ENCODE data around the gene DDX1.
"Not testable (repeated sequence)": the region's sequence is repeated elsewhere in the genome, so short reads cannot be mapped to it uniquely, and the experiment has no call there.

Gene DDX1

DNA sequence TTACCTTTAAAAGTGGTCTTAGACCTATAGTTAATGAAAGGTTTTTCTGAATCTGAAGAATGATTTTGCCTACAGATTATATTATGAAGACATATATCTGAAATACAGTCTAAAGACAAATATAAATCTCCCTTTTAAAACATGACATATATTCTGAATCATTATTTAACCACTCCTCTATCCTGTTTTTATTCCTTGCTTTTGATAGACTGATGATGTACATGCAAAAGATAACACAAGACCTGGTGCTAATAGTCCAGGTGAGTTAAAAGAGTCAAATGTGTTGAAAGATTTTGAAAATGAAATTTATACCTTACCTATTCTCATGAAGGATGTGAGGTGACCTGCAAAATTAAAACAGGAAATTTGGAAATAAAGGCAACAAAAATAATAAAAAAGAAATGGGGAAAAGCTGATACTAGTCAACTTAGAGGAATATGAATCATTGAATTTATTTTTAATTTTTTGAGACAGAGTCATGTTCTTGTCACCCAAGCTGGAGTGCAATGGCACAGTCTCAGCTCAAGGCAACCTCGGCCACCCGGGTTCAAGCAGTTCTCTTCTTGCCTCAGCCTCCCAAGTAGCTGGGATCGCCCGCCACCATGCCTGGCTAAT is 29.3 kb downstream of the DDX1 start:
- Histone ChIP-seq H2BK12ac (ENCODE audit: low read length) (no peak overlapping the region), H3K27ac (ENCODE audit: low read depth, low read length) (no peak overlapping the region), H3K14ac (ENCODE audit: low read length) (no peak overlapping the region), H3K4me2 (ENCODE audit: low read length) (no peak overlapping the region), H3K79me1 (ENCODE audit: low read length) (no peaks in the 10 kb centered on the region), H3K4ac (ENCODE audit: low read depth, low read length) (no peak overlapping the region), H3K4me1 (ENCODE audit: control insufficient read depth in 1 of 2, insufficient read depth in 2 of 2, low read length in 2 of 2) (no peaks in the 10 kb centered on the region), H3K79me2 (ENCODE audit: control insufficient read depth, insufficient read depth, low read length, poor library complexity) (no peaks in the 10 kb centered on the region), H3K9ac (ENCODE audit: low read length) (no peak overlapping the region), H2BK120ac (ENCODE audit: insufficient read depth, low read length, poor library complexity) (no peak overlapping the region), H2AK5ac (ENCODE audit: low read length) (no peak overlapping the region), H4K8ac (ENCODE audit: low read depth, low read length) (no peak overlapping the region), H3K23ac (ENCODE audit: low read length) (no peak overlapping the region), H3K9me3 (ENCODE audit: insufficient read depth, low read depth, low read length) (no peaks in the 10 kb centered on the region), H3K36me3 (ENCODE audit: control insufficient read depth in 1 of 2, insufficient read depth in 2 of 2, low read length in 2 of 2) (peaks cover 20 to 28% of the 10 kb centered on the region in 2 experiments), H4K91ac (ENCODE audit: low read depth, low read length) (no peak overlapping the region), H2AFZ (ENCODE audit: insufficient read depth, low read length, poor library complexity) (no peak overlapping the region), H3K27me3 (ENCODE audit: insufficient read depth, low read length) (no peaks in the 10 kb centered on the region), H3K18ac (ENCODE audit: low read length) (no peak overlapping the region), H4K12ac (ENCODE audit: low read depth, low read length) (no peak overlapping the region), H3K4me3 (ENCODE audit: low read depth, low read length) (no peak overlapping the region), H2BK5ac (ENCODE audit: low read depth, low read length, poor library complexity) (no peak overlapping the region)
- no CpG with 5 or more reads among the region's 4 CpGs for WGBS (ENCODE audit: extremely low coverage, insufficient coverage, insufficient read length)
- no peak for DNase-seq

DNA sequence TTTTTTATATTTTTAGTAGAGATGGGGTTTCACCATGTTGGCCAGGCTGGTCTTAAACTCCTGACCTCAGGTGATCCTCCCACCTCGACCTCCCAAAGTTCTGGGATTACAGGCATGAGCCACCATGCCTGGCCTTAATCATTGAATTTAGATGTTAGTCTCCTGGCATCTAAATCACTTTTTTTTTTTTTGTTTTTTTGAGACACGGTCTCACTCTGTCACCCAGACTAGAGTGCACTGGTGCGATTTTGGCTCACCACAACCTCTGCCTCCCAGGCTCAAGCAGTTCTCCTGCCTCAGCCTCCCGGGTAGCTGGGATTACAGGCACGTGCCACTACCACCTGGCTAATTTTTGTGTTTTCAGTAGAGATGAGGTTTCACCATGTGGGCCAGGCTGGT is 29.8 kb downstream of the DDX1 start:
- H3K18ac ChIP-seq (ENCODE audit: low read length); DNase-seq; H2BK5ac ChIP-seq (ENCODE audit: low read depth, low read length, poor library complexity); H4K8ac ChIP-seq (ENCODE audit: low read depth, low read length); H4K12ac ChIP-seq (ENCODE audit: low read depth, low read length); H3K27me3 ChIP-seq (ENCODE audit: insufficient read depth, low read length); H3K9ac ChIP-seq (ENCODE audit: low read length); H3K14ac ChIP-seq (ENCODE audit: low read length); H2BK12ac ChIP-seq (ENCODE audit: low read length); H3K4ac ChIP-seq (ENCODE audit: low read depth, low read length); H3K9me3 ChIP-seq (ENCODE audit: insufficient read depth, low read depth, low read length); H3K79me2 ChIP-seq (ENCODE audit: control insufficient read depth, insufficient read depth, low read length, poor library complexity); H3K23ac ChIP-seq (ENCODE audit: low read length); H3K4me2 ChIP-seq (ENCODE audit: low read length); H3K4me1 ChIP-seq (ENCODE audit: control insufficient read depth in 1 of 2, insufficient read depth in 2 of 2, low read length in 2 of 2); H2AFZ ChIP-seq (ENCODE audit: insufficient read depth, low read length, poor library complexity); H2BK120ac ChIP-seq (ENCODE audit: insufficient read depth, low read length, poor library complexity); H3K79me1 ChIP-seq (ENCODE audit: low read length); H3K27ac ChIP-seq (ENCODE audit: low read depth, low read length); H3K4me3 ChIP-seq (ENCODE audit: low read depth, low read length); H2AK5ac ChIP-seq (ENCODE audit: low read length); H4K91ac ChIP-seq (ENCODE audit: low read depth, low read length): not testable (repeated sequence)
- WGBS (ENCODE audit: extremely low coverage, insufficient coverage, insufficient read length), result no CpG with 5 or more reads among the region's 5 CpGs
- peaks cover 19 to 26% of the 10 kb centered on the region in 2 experiments for H3K36me3 ChIP-seq (ENCODE audit: control insufficient read depth in 1 of 2, insufficient read depth in 2 of 2, low read length in 2 of 2)

- no peaks in the 10 kb centered on the region for H3K79me1 ChIP-seq (ENCODE audit: low read length)
- no peaks in the 10 kb centered on the region for H3K4me1 ChIP-seq (ENCODE audit: control insufficient read depth in 1 of 2, insufficient read depth in 2 of 2, low read length in 2 of 2)
- no peak overlapping the region for H2AK5ac ChIP-seq (ENCODE audit: low read length)
- H3K4ac ChIP-seq (ENCODE audit: low read depth, low read length), result no peak overlapping the region
- H3K4me2 ChIP-seq (ENCODE audit: low read length), result no peak overlapping the region
- H2BK12ac ChIP-seq (ENCODE audit: low read length), result no peak overlapping the region
- no peak overlapping the region for H3K9ac ChIP-seq (ENCODE audit: low read length)
- H4K91ac ChIP-seq (ENCODE audit: low read depth, low read length), result no peak overlapping the region
- WGBS (ENCODE audit: extremely low coverage, insufficient coverage, insufficient read length), result no CpG with 5 or more reads among the region's 2 CpGs
- no peak overlapping the region for H2AFZ ChIP-seq (ENCODE audit: insufficient read depth, low read length, poor library complexity)
- no peak overlapping the region for H3K18ac ChIP-seq (ENCODE audit: low read length)
- no peak overlapping the region for H3K23ac ChIP-seq (ENCODE audit: low read length)
- no peak overlapping the region for H3K27ac ChIP-seq (ENCODE audit: low read depth, low read length)
- H2BK120ac ChIP-seq (ENCODE audit: insufficient read depth, low read length, poor library complexity), result no peak overlapping the region
- H2BK5ac ChIP-seq (ENCODE audit: low read depth, low read length, poor library complexity), result no peak overlapping the region
- no peaks in the 10 kb centered on the region for H3K27me3 ChIP-seq (ENCODE audit: insufficient read depth, low read length)
- no peak for DNase-seq
- no peak overlapping the region for H3K14ac ChIP-seq (ENCODE audit: low read length)
- no peaks in the 10 kb centered on the region for H3K79me2 ChIP-seq (ENCODE audit: control insufficient read depth, insufficient read depth, low read length, poor library complexity)
- no peak overlapping the region for H3K4me3 ChIP-seq (ENCODE audit: low read depth, low read length)
- H3K9me3 ChIP-seq (ENCODE audit: insufficient read depth, low read depth, low read length), result no peaks in the 10 kb centered on the region
- peaks cover 19 to 26% of the 10 kb centered on the region in 2 experiments for H3K36me3 ChIP-seq (ENCODE audit: control insufficient read depth in 1 of 2, insufficient read depth in 2 of 2, low read length in 2 of 2)
- no peak overlapping the region for H4K12ac ChIP-seq (ENCODE audit: low read depth, low read length)
- no peak overlapping the region for H4K8ac ChIP-seq (ENCODE audit: low read depth, low read length)
These were observed 30.5 kb downstream of the DDX1 start for GRCh38 chr2:15622214-15622613.

DNA sequence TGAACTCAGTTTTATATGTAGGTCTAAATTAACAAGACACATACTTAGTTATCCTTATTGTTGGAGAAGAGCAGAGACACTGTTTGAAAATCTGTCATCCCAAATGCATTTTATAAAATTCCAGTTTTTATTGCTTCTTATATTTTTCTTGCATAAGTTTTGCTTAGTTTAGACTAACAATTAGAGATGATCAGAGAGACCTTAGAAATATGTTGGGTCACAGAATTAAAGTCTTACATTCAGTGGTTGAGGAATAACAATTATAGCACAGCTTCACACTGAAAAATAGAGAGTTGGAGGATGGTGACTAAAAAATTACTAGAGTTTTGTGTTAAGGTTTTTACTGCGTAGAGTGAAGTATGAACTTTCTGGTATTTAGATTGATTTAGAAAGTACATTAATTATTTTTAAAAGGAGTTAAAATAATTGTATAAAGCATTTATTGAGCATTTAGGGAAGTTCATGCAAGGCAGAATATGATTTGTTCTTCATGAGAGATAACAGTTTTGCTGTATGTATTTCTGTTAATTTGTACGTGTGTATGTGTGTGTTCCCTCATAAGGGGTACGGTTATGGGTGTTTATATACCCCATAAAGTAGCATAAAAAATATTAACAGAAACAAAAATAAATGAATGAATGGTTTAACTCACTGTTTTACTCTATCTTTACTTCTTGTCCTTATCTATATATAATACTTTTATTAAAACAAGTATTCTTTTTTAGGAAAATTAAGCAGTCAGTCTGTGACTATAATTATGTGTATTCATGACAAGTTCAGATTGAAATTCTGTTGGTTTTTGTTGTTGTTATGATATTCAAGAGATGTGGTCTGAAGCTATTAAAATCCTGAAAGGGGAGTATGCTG is 31.2 kb downstream of the DDX1 start:
- Histone ChIP-seq H3K9me3 (ENCODE audit: insufficient read depth, low read depth, low read length) (no peaks in the 10 kb centered on the region), H3K4me3 (ENCODE audit: low read depth, low read length) (no peak overlapping the region), H3K27ac (ENCODE audit: low read depth, low read length) (no peak overlapping the region), H4K12ac (ENCODE audit: low read depth, low read length) (no peak overlapping the region), H3K79me2 (ENCODE audit: control insufficient read depth, insufficient read depth, low read length, poor library complexity) (no peaks in the 10 kb centered on the region), H3K14ac (ENCODE audit: low read length) (no peak overlapping the region), H2AFZ (ENCODE audit: insufficient read depth, low read length, poor library complexity) (no peak overlapping the region), H3K18ac (ENCODE audit: low read length) (no peak overlapping the region), H3K4ac (ENCODE audit: low read depth, low read length) (no peak overlapping the region), H2AK5ac (ENCODE audit: low read length) (no peak overlapping the region), H4K8ac (ENCODE audit: low read depth, low read length) (no peak overlapping the region), H2BK12ac (ENCODE audit: low read length) (no peak overlapping the region), H3K36me3 (ENCODE audit: control insufficient read depth in 1 of 2, insufficient read depth in 2 of 2, low read length in 2 of 2) (peaks cover 19 to 30% of the 10 kb centered on the region in 2 experiments), H3K27me3 (ENCODE audit: insufficient read depth, low read length) (no peaks in the 10 kb centered on the region), H3K23ac (ENCODE audit: low read length) (no peak overlapping the region), H3K4me2 (ENCODE audit: low read length) (no peak overlapping the region), H3K9ac (ENCODE audit: low read length) (no peak overlapping the region), H3K4me1 (ENCODE audit: control insufficient read depth in 1 of 2, insufficient read depth in 2 of 2, low read length in 2 of 2) (no peaks in the 10 kb centered on the region), H2BK5ac (ENCODE audit: low read depth, low read length, poor library complexity) (no peak overlapping the region), H3K79me1 (ENCODE audit: low read length) (no peaks in the 10 kb centered on the region), H4K91ac (ENCODE audit: low read depth, low read length) (no peak overlapping the region), H2BK120ac (ENCODE audit: insufficient read depth, low read length, poor library complexity) (no peak overlapping the region)
- no peak for DNase-seq
- WGBS (ENCODE audit: extremely low coverage, insufficient coverage, insufficient read length), result no CpG with 5 or more reads among the region's 3 CpGs

Data from trophoblast cell (in vitro differentiated cells and primary cell).